HepG2 (cell line): ENCODE measurements around the gene EMILIN1. TPM values are rescaled to one million over a fixed set of nuclear protein-coding genes. Genes with fewer than 3 reads are reported as not detected.
A peak's percentile ranks its signal among the peaks of the same experiment; 100 is the strongest.

Source experiments
- EEA1 ChIP-seq: sonication (generic); formaldehyde crosslinking; IDR thresholded peaks from 2 replicates; pipeline ENCODE4 v1.5.1; 2020; ENCODE audit warnings: mild to moderate bottlenecking, missing genetic modification reagents, borderline replicate concordance
- EP300 ChIP-seq, 3 experiments: sonication (generic) in 1 of 3; formaldehyde crosslinking in 1 of 3; IDR thresholded peaks; 2 replicates each; pipeline versions ENCODE4 v1.5.1 to v1.6.1; 2011 to 2020; ENCODE audit warnings: low read depth in 2 of 3, low read length in 2 of 3, borderline replicate concordance in 1 of 3, improper control_type of control experiment in 1 of 3, mild to moderate bottlenecking in 1 of 3, missing genetic modification reagents in 1 of 3, moderate library complexity in 1 of 3
- HMG20A ChIP-seq: IDR thresholded peaks from 2 replicates; pipeline ENCODE4 v1.6.1; 2016; ENCODE audit warnings: borderline replicate concordance
- MED1 ChIP-seq: sonication (generic); formaldehyde crosslinking; IDR thresholded peaks from 2 replicates; pipeline ENCODE4 v1.4.0; 2020; ENCODE audit warnings: missing genetic modification reagents
- NFATC3 ChIP-seq: sonication (generic); formaldehyde crosslinking; IDR thresholded peaks from 2 replicates; pipeline ENCODE4 v1.5.1; 2020; ENCODE audit warnings: mild to moderate bottlenecking, missing genetic modification reagents
- NFRKB ChIP-seq: fragments of 450-650 bp; IDR thresholded peaks from 2 replicates; pipeline ENCODE4 v1.6.1; 2017
- ZNF124 ChIP-seq: sonication (generic); formaldehyde crosslinking; IDR thresholded peaks from 2 replicates; pipeline ENCODE4 v1.4.0; 2020; ENCODE audit warnings: missing genetic modification reagents
- ZNF737 ChIP-seq: sonication (generic); formaldehyde crosslinking; IDR thresholded peaks from 2 replicates; pipeline ENCODE4 v1.5.0; 2020; ENCODE audit warnings: missing genetic modification reagents, mild to moderate bottlenecking, borderline replicate concordance
- polyA plus RNA-seq, 8 experiments: library from polyadenylated mRNA; depleted of rRNA in 3 of 8; stranded (reverse) in 7 of 8; unstranded in 1 of 8; fragments of >200 nt; fragmentation: Illumina TruSeq in 4 of 8; extraction: Trizol in 4 of 8; gene quantifications; 2 replicates each; pipeline versions ENCODE4 v1.2.1 to v1.2.3, GENCODE V29; 2011 to 2016; ENCODE audit warnings: low read depth in 4 of 8, missing spikeins in 1 of 8, mixed read lengths in 1 of 8; ENCODE audit not compliant: insufficient read depth in 1 of 8
- total RNA-seq, 5 experiments: library from RNA; depleted of rRNA; stranded (reverse); fragments of >200 nt; fragmentation: Illumina TruSeq; extraction: Trizol; gene quantifications; 2 replicates each; pipeline ENCODE4 v1.2.3, GENCODE V29; 2016; ENCODE audit warnings: low read depth in 1 of 5
- TF ChIP-seq, protein P1 (sequence below): sonication (generic); formaldehyde crosslinking; IDR thresholded peaks from 2 replicates; pipeline ENCODE4 v1.5.1; 2020; ENCODE audit warnings: mild to moderate bottlenecking, missing genetic modification reagents, moderate library complexity
- TF ChIP-seq, protein P2 (sequence below): sonication (generic); formaldehyde crosslinking; IDR thresholded peaks from 2 replicates; pipeline ENCODE4 v1.4.0; 2020; ENCODE audit warnings: missing genetic modification reagents
- TF ChIP-seq, protein P3 (sequence below): sonication (generic); formaldehyde crosslinking; IDR thresholded peaks from 2 replicates; pipeline ENCODE4 v1.4.0; 2020; ENCODE audit warnings: mild to moderate bottlenecking, missing genetic modification reagents
- TF ChIP-seq, protein P4 (sequence below): sonication (generic); formaldehyde crosslinking; IDR thresholded peaks from 2 replicates; pipeline ENCODE4 v1.8.0; 2022; ENCODE audit warnings: mild to moderate bottlenecking, missing genetic modification reagents, borderline replicate concordance
- TF ChIP-seq, protein P5 (sequence below): sonication (generic); formaldehyde crosslinking; IDR thresholded peaks from 2 replicates; pipeline ENCODE4 v1.4.0; 2020; ENCODE audit warnings: missing genetic modification reagents, borderline replicate concordance

The EMILIN1 gene
- total and polyA plus RNA-seq, 2 of the 13 experiments (the other 11 are each of a cell fraction or from before 2014, with no cell fraction given), result 8.1 to 9.7 TPM

DNA sequence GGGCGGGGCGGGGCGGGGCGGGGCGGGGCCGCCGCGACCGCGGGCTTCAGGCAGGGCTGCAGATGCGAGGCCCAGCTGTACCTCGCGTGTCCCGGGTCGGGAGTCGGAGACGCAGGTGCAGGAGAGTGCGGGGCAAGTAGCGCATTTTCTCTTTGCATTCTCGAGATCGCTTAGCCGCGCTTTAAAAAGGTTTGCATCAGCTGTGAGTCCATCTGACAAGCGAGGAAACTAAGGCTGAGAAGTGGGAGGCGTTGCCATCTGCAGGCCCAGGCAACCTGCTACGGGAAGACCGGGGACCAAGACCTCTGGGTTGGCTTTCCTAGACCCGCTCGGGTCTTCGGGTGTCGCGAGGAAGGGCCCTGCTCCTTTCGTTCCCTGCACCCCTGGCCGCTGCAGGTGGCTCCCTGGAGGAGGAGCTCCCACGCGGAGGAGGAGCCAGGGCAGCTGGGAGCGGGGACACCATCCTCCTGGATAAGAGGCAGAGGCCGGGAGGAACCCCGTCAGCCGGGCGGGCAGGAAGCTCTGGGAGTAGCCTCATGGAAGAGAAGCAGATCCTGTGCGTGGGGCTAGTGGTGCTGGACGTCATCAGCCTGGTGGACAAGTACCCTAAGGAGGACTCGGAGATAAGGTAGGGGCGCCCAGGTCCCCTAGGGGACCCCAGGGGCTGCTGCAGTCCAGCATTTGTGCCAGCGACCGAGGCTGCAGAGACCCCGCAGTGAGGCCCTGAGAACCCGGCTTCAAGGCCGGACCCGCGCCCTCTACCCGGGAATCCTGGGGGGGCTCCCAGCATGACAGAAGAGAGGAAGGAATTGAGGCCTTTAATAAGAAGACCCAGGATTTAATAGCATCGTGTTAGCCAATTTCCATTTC, 8.5 kb downstream of the EMILIN1 start, which contains the start of gene KHK (continued):
- TF ChIP-seq, protein P1, sequence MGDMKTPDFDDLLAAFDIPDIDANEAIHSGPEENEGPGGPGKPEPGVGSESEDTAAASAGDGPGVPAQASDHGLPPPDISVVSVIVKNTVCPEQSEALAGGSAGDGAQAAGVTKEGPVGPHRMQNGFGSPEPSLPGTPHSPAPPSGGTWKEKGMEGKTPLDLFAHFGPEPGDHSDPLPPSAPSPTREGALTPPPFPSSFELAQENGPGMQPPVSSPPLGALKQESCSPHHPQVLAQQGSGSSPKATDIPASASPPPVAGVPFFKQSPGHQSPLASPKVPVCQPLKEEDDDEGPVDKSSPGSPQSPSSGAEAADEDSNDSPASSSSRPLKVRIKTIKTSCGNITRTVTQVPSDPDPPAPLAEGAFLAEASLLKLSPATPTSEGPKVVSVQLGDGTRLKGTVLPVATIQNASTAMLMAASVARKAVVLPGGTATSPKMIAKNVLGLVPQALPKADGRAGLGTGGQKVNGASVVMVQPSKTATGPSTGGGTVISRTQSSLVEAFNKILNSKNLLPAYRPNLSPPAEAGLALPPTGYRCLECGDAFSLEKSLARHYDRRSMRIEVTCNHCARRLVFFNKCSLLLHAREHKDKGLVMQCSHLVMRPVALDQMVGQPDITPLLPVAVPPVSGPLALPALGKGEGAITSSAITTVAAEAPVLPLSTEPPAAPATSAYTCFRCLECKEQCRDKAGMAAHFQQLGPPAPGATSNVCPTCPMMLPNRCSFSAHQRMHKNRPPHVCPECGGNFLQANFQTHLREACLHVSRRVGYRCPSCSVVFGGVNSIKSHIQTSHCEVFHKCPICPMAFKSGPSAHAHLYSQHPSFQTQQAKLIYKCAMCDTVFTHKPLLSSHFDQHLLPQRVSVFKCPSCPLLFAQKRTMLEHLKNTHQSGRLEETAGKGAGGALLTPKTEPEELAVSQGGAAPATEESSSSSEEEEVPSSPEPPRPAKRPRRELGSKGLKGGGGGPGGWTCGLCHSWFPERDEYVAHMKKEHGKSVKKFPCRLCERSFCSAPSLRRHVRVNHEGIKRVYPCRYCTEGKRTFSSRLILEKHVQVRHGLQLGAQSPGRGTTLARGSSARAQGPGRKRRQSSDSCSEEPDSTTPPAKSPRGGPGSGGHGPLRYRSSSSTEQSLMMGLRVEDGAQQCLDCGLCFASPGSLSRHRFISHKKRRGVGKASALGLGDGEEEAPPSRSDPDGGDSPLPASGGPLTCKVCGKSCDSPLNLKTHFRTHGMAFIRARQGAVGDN (CRISPR knock-in tag), result peak; percentile 93
- TF ChIP-seq ZNF737 (no peak), ZNF124 (CRISPR knock-in tag) (0 out of 2 replicates have a peak, but pooled peaks have one; percentile 10), HMG20A (CRISPR knock-in tag) (no peak), EEA1 (CRISPR knock-in tag) (no peak), MED1 (CRISPR knock-in tag) (no peak; the same call in 1 of the 2 replicates), NFATC3 (CRISPR knock-in tag) (peak; percentile 67; the same call in 1 of the 2 replicates), EP300 (IDR thresholded peaks at IDR 0.05; ENCODE audit: low read depth in 2 of 2, low read length in 2 of 2) (no peak), EP300 (CRISPR knock-in tag; IDR thresholded peaks at IDR 0.05; ENCODE audit: borderline replicate concordance) (no peak), NFRKB (no peak)
- TF ChIP-seq, protein P2, sequence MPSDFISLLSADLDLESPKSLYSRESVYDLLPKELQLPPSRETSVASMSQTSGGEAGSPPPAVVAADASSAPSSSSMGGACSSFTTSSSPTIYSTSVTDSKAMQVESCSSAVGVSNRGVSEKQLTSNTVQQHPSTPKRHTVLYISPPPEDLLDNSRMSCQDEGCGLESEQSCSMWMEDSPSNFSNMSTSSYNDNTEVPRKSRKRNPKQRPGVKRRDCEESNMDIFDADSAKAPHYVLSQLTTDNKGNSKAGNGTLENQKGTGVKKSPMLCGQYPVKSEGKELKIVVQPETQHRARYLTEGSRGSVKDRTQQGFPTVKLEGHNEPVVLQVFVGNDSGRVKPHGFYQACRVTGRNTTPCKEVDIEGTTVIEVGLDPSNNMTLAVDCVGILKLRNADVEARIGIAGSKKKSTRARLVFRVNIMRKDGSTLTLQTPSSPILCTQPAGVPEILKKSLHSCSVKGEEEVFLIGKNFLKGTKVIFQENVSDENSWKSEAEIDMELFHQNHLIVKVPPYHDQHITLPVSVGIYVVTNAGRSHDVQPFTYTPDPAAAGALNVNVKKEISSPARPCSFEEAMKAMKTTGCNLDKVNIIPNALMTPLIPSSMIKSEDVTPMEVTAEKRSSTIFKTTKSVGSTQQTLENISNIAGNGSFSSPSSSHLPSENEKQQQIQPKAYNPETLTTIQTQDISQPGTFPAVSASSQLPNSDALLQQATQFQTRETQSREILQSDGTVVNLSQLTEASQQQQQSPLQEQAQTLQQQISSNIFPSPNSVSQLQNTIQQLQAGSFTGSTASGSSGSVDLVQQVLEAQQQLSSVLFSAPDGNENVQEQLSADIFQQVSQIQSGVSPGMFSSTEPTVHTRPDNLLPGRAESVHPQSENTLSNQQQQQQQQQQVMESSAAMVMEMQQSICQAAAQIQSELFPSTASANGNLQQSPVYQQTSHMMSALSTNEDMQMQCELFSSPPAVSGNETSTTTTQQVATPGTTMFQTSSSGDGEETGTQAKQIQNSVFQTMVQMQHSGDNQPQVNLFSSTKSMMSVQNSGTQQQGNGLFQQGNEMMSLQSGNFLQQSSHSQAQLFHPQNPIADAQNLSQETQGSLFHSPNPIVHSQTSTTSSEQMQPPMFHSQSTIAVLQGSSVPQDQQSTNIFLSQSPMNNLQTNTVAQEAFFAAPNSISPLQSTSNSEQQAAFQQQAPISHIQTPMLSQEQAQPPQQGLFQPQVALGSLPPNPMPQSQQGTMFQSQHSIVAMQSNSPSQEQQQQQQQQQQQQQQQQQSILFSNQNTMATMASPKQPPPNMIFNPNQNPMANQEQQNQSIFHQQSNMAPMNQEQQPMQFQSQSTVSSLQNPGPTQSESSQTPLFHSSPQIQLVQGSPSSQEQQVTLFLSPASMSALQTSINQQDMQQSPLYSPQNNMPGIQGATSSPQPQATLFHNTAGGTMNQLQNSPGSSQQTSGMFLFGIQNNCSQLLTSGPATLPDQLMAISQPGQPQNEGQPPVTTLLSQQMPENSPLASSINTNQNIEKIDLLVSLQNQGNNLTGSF (CRISPR knock-in tag), result no peak
- TF ChIP-seq, protein P3, sequence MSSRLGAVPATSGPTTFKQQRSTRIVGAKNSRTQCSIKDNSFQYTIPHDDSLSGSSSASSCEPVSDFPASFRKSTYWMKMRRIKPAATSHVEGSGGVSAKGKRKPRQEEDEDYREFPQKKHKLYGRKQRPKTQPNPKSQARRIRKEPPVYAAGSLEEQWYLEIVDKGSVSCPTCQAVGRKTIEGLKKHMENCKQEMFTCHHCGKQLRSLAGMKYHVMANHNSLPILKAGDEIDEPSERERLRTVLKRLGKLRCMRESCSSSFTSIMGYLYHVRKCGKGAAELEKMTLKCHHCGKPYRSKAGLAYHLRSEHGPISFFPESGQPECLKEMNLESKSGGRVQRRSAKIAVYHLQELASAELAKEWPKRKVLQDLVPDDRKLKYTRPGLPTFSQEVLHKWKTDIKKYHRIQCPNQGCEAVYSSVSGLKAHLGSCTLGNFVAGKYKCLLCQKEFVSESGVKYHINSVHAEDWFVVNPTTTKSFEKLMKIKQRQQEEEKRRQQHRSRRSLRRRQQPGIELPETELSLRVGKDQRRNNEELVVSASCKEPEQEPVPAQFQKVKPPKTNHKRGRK (CRISPR knock-in tag), result no peak
- TF ChIP-seq, protein P4, sequence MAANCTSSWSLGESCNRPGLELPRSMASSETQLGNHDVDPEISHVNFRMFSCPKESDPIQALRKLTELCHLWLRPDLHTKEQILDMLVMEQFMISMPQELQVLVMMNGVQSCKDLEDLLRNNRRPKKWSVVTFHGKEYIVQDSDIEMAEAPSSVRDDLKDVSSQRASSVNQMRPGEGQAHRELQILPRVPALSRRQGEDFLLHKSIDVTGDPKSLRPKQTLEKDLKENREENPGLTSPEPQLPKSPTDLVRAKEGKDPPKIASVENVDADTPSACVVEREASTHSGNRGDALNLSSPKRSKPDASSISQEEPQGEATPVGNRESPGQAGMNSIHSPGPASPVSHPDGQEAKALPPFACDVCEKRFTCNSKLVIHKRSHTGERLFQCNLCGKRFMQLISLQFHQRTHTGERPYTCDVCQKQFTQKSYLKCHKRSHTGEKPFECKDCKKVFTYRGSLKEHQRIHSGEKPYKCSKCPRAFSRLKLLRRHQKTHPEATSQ, result 0 out of 2 replicates have a peak, but pooled peaks have one; percentile 36
- TF ChIP-seq, protein P5, sequence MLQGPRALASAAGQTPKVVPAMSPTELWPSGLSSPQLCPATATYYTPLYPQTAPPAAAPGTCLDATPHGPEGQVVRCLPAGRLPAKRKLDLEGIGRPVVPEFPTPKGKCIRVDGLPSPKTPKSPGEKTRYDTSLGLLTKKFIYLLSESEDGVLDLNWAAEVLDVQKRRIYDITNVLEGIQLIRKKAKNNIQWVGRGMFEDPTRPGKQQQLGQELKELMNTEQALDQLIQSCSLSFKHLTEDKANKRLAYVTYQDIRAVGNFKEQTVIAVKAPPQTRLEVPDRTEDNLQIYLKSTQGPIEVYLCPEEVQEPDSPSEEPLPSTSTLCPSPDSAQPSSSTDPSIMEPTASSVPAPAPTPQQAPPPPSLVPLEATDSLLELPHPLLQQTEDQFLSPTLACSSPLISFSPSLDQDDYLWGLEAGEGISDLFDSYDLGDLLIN (CRISPR knock-in tag), result no peak
